ENCODE data around the gene DQX1.

DQX1 gene

DNA sequence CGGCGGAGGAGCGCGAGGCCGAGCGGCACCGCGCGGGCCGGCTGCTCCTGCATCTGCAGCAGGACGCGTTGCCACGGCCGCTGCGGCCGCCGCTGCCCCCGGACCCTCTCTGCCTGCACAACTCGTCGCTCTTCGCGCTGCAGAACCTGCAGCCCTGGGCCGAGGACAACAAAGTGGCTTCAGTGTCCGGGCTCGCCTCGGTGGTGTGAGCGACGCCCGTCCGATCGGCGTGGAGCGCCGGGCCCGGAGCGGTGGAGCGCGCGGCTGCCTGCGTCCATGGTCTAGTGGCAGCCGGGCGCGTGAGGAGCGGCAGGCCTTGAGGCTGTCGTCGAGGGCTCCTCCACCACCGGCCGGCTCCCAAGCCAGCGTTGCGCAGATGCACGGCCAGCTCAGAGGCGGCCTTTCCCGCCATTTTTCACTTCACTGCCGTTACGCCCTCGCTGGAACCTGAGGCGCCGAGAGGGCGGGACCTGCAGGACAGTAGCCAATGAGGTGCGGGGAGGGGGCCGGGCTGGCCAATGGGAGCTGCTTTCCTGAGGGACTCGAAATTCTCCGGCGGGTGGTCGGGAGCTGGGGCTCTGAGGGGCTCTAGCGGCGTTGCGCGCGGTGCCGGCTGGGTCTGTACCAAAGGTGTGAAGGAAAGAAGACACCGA lies 9.9 kb downstream of the DQX1 start:
- Histone ChIP-seq H3K4me3 (ENCODE audit: low read length) (no peak overlapping the region), H3K4me1 (ENCODE audit: insufficient read depth, low read length) (no peaks in the 10 kb centered on the region), H2AFZ (ENCODE audit: low read depth, low read length) (no peak overlapping the region), H3K9me3 (ENCODE audit: low read length) (peaks cover 14% of the 10 kb centered on the region), H3K36me3 (ENCODE audit: insufficient read depth, low read length) (no peaks in the 10 kb centered on the region), H3K27me3 (ENCODE audit: insufficient read depth, low read length) (peaks cover 93% of the 10 kb centered on the region)

DNA sequence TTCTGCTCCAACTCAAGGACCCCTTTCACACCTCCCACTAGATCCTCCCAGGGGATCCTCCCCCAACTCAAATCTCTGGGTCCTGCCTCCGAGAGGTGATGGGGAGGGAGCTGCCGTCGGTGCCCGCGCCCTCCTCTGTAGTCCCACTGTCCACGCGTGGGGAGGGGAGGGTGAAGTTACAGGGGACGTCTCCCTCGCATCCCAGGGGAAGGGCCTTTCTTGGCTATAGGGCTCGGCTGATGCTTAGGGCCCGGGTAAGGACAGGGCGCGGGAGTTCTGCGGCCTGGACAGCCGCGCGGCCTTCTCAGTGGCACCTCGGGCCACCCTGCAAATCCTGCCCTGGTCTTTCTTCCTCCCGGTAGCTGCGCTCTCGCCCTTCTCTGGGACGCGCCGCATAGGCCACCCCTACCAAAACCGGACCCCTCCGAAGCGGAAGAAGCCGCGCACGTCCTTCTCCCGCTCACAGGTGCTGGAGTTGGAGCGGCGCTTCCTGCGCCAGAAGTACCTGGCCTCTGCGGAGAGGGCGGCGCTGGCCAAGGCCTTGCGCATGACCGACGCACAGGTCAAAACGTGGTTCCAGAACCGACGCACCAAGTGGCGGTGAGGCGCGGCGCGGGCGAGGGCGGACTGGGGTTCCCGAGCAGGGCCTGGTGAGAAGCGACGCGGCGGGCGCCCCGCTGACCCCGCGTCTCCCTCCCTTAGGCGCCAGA lies 10.6 kb downstream of the DQX1 start:
- no peak overlapping the region for H3K4me3 ChIP-seq (ENCODE audit: low read length)
- H3K4me1 ChIP-seq (ENCODE audit: insufficient read depth, low read length) = no peaks in the 10 kb centered on the region

DNA sequence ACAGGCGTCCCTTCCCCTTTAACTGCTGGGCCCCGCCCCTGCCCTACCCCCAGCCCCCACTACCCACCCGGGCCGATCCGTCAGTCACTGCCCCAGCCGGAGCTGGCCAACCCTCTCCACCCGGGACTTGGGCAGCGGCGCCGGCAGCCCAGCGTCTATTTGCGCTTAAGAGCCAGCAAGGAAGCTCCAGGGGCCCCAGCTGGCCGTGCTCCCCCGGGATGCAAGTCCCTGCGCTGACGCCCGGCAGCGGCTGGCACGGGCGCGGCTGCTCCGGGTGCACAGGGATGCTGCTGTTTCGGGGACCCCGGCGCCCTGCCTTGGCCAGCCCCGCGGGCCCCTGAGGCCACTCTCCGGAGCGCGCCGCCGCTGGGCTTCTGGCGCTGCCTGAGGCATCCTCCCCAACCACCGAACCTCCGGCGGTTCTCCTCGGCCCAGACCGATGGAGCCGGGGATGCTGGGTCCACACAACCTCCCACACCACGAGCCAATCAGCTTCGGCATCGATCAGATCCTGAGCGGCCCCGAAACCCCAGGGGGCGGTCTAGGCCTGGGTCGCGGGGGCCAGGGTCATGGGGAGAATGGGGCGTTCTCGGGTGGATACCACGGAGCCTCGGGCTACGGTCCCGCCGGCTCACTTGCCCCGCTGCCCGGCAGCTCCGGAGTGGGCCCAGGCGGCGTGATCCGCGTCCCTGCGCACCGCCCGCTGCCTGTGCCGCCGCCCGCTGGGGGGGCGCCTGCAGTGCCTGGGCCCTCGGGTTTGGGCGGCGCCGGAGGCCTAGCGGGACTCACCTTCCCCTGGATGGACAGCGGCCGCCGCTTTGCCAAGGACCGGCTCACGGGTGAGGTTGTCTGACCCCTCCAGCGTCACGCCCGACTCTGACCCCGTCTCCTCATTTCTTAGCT lies 11.4 kb downstream of the DQX1 start, which contains the start of gene TLX2:
Gene TLX2, plus strand, starts transcription at position 83 of the 903 bp plus-strand sequence. Its CDS starts 357 bp downstream, at position 440.
- H3K4me1 ChIP-seq (ENCODE audit: insufficient read depth, low read length) = no peaks in the 10 kb centered on the region
- H3K4me3 ChIP-seq (ENCODE audit: low read length) = no peak within 1 kb of the TSS
- H3K27me3 ChIP-seq (ENCODE audit: insufficient read depth, low read length) = peaks cover 92% of the 10 kb centered on the region
- H3K36me3 ChIP-seq (ENCODE audit: insufficient read depth, low read length) = no peaks in the 10 kb centered on the region
- peaks cover 14% of the 10 kb centered on the region for H3K9me3 ChIP-seq (ENCODE audit: low read length)
- H2AFZ ChIP-seq (ENCODE audit: low read depth, low read length) = no peak within 1 kb of the TSS

More for the DNA sequence above, 10.6 kb downstream of the DQX1 start:
- Histone ChIP-seq H3K36me3 (ENCODE audit: insufficient read depth, low read length) (no peaks in the 10 kb centered on the region), H3K9me3 (ENCODE audit: low read length) (peaks cover 14% of the 10 kb centered on the region), H2AFZ (ENCODE audit: low read depth, low read length) (no peak overlapping the region), H3K27me3 (ENCODE audit: insufficient read depth, low read length) (peaks cover 92% of the 10 kb centered on the region)

DNA sequence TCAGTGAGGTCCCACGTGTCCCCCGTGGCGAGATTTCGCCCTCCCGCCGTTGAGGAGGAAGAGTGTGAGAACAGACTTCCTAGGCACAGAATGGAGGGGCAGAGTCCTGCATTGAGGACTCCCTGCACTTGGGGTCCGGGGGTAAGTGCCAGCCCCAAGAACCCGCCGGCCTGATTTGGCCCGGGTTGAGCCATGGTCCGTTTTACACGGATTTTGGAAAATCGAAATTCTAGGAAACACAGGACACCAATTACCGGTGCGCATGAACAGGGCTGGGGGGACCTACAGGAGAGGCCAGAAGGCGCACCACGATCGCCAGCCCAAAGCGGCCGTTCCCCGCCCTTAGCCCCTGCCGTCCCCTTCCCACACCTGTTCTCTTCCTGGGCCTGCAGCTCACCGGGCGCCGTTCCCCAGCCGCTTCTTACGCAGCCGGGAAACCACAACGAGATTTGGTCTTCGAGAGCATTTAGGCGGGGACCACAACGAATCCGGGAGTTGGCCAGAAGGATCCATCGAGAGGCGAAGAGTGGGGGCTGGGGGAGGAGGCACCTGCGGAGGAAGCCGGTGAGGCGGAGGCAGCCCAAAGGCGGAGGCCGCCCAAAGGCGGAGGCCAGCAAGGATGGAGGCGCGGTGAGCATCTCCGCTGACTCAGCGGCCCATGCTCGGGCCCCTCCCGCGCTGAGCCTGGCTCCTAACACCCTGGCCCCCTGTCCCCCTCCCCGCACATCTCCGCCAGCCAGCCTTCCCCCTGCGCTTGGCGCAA lies 12.2 kb downstream of the DQX1 start:
- H3K4me1 ChIP-seq (ENCODE audit: insufficient read depth, low read length) = no peaks in the 10 kb centered on the region
- H3K27me3 ChIP-seq (ENCODE audit: insufficient read depth, low read length) = peaks cover 86% of the 10 kb centered on the region
- H2AFZ ChIP-seq (ENCODE audit: low read depth, low read length) = no peak overlapping the region
- H3K36me3 ChIP-seq (ENCODE audit: insufficient read depth, low read length) = no peaks in the 10 kb centered on the region
- H3K9me3 ChIP-seq (ENCODE audit: low read length) = peaks cover 14% of the 10 kb centered on the region
- H3K4me3 ChIP-seq (ENCODE audit: low read length) = no peak overlapping the region

DNA sequence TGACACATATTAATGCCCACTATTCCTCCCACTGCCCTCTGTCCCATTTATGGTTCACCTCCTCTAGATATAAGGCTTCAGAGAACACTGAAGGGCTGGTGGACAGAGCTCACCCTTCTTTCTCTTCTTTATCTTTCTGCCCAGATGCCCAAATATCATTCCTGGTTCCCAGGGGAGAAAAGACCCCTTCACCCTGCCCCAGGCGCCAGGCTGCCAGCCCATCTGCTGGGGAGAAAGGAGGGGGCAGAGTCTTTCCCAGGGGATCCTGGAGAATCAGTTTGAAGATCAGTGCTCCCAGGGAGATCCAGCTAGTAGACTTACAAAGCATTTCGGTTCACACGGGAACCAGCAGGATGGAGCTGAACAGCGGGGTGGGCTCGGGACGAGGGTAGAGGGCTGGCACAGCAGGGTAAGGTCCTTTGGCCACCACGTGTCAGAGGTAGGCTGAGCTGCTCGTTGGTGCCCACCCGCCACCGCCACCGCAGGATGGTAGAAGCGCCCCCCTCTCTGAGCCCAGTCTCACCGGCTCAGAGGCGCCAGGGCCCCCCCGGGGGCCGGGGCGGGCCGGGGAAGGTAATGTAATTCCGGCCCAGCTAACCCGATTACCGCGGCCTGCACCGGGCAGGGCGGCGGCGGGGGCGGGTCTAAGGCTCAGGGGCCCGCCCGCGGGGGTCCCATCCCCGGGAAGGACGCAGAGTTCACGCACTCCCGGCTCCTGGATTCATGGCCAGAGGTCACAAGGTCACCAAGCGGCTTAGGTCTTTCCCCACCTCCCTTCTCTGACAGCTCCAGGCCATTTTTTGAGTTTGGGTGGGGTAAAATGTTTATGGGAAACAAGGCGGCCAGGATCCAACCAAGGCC lies 13.1 kb downstream of the DQX1 start:
- Histone ChIP-seq H2AFZ (ENCODE audit: low read depth, low read length) (no peak overlapping the region), H3K4me1 (ENCODE audit: insufficient read depth, low read length) (no peaks in the 10 kb centered on the region), H3K4me3 (ENCODE audit: low read length) (no peak overlapping the region), H3K27me3 (ENCODE audit: insufficient read depth, low read length) (peaks cover 77% of the 10 kb centered on the region), H3K36me3 (ENCODE audit: insufficient read depth, low read length) (no peaks in the 10 kb centered on the region), H3K9me3 (ENCODE audit: low read length) (peaks cover 14% of the 10 kb centered on the region)

DNA sequence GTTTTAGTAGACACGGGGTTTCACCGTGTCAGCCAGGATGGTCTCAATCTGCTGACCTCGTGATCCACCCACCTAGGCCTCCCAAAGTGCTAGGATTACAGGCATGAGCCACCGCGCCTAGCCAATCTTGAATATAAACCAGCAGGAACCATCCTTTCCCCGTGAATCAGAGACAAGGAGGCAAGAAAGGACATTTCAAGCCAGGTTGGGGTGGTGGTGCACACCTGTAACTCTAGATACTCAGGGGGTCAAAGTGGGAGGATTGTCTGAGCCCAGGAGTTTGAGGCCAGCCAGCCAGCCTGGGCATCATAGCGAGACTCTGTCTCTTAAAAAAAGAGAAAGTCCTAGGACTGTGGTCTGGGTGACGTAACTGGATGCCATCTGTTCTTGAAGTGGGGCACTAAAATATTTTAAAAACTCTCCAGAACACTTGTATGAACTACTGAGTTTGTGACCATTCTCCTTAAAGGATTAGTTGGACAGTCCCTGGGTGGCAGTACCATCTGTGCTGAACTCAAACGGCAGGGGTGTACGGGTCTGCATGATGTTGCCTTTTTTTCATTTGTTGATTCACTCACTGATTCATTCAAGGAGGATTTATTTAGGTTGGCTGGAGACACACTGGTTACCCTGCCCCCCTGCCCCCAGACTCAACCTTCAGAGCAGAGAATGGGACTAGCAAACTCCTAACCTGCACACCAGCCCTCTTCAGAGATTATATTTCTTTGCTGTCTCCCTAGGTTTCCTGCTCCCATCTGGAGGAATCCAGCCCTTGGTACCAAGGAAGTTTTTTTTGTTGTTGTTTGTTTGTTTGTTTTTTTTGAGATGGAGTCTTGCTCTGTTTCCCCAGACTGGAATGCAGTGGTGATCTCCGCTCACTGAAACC lies 14.7 kb downstream of the DQX1 start:
- Histone ChIP-seq H3K36me3 (ENCODE audit: insufficient read depth, low read length) (no peaks in the 10 kb centered on the region), H3K27me3 (ENCODE audit: insufficient read depth, low read length) (peaks cover 63% of the 10 kb centered on the region)

DNA sequence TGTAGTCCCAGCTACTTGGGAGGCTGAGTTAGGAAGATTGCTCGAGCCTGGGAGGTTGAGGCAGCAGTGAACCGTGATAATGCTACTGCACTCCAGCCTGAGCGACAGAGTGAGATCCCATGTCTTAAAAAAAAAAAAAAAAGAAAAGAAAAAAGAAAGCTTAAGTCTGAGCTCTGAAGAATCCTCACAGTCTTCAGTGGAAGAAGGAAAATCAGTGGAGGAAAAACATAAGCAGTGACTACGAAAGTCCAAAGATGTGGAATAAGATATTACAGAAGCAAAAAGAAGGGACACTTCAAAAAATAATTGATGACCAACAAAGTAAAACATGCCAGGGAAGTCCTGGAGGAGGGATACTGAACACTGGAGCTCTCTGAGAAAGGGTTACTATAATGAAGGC lies 15.8 kb downstream of the DQX1 start:
- Histone ChIP-seq H3K4me1 (ENCODE audit: insufficient read depth, low read length) (peaks cover 10% of the 10 kb centered on the region), H3K27me3 (ENCODE audit: insufficient read depth, low read length) (peaks cover 53% of the 10 kb centered on the region), H3K9me3 (ENCODE audit: low read length) (no peaks in the 10 kb centered on the region), H3K36me3 (ENCODE audit: insufficient read depth, low read length) (peaks cover 7% of the 10 kb centered on the region), H2AFZ (ENCODE audit: low read depth, low read length) (no peak overlapping the region), H3K4me3 (ENCODE audit: low read length) (no peak overlapping the region)

More for the DNA sequence above, 14.7 kb downstream of the DQX1 start:
- H2AFZ ChIP-seq (ENCODE audit: low read depth, low read length) = no peak overlapping the region
- H3K9me3 ChIP-seq (ENCODE audit: low read length) = peaks cover 6% of the 10 kb centered on the region
- peaks cover 6% of the 10 kb centered on the region for H3K4me1 ChIP-seq (ENCODE audit: insufficient read depth, low read length)
- H3K4me3 ChIP-seq (ENCODE audit: low read length) = no peak overlapping the region

DNA sequence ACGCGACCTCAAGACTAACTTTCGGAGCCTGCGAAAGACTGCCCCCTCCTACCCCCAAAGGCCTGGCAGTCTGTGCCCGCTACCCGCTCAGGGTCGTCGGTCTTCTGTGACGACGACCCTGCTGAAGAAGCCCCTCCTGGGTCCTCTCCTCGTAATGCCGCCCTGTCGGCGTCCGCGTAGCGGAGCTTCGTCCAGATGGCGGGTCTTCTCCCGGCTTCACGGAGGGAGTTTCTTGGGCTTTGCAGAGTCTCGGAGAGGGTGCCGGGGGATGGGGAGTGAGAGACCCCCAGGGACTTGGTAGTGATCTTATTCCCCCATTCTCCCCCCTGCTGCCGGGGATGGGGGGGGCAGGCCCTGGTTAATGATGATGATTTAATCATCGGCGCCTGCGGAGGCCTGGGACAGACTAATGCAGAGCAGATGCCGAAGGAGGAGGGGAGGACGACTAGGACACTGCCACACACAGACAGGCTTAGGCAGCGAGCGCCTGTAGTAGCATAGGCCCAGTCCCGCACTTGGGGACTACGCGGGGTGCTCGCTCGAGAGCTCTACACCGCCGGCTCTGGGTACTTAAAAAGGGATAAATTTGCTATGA lies 18.0 kb downstream of the DQX1 start:
- Histone ChIP-seq H3K36me3 (ENCODE audit: insufficient read depth, low read length) (peaks cover 13% of the 10 kb centered on the region), H3K4me1 (ENCODE audit: insufficient read depth, low read length) (peaks cover 10% of the 10 kb centered on the region), H3K27me3 (ENCODE audit: insufficient read depth, low read length) (peaks cover 45% of the 10 kb centered on the region), H3K9me3 (ENCODE audit: low read length) (no peaks in the 10 kb centered on the region), H3K4me3 (ENCODE audit: low read length) (peak overlapping the region; percentile 61), H2AFZ (ENCODE audit: low read depth, low read length) (peak overlapping the region; percentile 96)

DNA sequence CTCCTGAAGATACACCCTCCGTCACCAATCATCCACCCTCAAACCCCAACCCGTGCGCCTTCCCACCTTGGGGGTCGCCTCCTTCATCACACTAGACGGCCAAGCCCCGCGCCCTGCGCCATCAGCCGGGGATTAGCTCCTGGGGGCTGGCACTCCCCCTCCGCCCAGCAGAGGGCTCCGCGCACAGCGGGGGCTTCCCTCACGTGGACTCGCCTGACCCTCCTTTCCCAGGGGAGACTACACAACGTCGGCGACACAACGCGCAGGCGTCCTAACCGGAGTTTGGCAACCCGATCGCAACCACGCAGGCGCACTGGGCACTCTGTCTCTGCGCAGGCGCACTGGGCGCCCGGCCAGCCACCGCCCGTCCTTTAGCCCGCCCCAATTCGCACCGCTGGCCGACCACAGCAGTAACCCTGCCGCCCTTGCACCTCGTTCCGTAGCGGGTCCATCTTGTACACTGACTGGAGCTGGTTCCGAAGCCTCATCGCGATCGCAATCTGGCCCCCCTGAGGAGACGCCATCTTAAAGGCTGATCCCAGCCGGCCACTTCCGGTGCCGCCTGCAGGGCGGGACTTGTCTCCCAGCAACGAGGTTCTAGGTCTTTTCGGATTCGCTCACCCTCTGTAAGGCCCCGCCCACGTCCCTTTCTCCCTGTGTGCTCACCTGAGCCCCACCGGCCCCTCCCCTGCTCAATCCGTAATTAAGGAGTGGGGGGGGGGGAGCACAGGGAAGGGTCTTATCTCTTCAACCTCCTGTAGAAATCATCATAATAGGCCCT lies 18.7 kb downstream of the DQX1 start, which contains the start of gene PCGF1:
Gene PCGF1, minus strand, starts transcription at position 551 of the 781 bp plus-strand sequence. Its CDS starts 27 bp downstream, at position 524.
- H3K27me3 ChIP-seq (ENCODE audit: insufficient read depth, low read length) = peaks cover 47% of the 10 kb centered on the region
- H3K4me3 ChIP-seq (ENCODE audit: low read length) = peak within 1 kb of the TSS; percentile 61
- peaks cover 13% of the 10 kb centered on the region for H3K36me3 ChIP-seq (ENCODE audit: insufficient read depth, low read length)
- H3K9me3 ChIP-seq (ENCODE audit: low read length) = peaks cover 2% of the 10 kb centered on the region
- peak within 1 kb of the TSS; percentile 96 for H2AFZ ChIP-seq (ENCODE audit: low read depth, low read length)
- H3K4me1 ChIP-seq (ENCODE audit: insufficient read depth, low read length) = peaks cover 10% of the 10 kb centered on the region

DNA sequence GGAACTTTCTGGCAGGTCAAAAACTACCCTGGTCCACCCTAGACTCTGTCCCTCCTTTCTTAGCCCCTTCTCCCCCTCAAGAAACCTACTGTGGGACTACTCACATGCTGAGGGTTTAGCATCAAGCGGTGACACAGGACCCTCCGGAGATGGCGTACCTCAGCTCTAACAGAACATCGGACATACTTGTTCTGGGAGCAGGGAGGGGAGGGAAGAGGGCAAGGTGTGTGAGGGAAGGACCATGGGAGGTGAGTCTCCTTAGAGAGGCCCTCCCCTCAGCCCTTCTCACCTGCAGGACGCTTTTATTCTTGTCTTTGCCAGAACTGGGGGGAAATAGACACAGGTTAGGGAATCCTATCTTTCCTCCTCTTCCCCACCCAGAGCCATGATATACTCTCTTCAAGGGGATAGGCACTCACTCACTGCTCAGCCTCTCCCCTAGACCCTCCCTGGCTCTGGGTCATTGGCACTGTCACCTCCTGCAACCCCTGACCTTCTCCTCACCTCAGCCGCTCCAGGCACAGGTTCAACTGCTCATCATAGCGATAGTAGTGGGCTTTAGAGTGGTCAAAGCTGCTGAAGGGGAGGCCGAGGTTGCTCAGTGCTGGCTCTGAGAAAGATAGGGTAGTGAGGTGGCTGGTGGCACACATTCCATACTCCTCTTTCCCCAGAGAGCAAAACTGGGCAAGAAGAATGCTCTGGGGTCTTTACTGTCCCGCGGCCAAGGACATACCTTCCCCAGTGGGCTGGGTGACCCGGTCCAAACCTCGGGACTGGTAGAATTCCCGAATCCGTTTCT lies 20.4 kb downstream of the DQX1 start:
- peaks cover 2% of the 10 kb centered on the region for H3K9me3 ChIP-seq (ENCODE audit: low read length)
- H3K4me3 ChIP-seq (ENCODE audit: low read length) = no peak overlapping the region
- no peak overlapping the region for H2AFZ ChIP-seq (ENCODE audit: low read depth, low read length)
- H3K36me3 ChIP-seq (ENCODE audit: insufficient read depth, low read length) = peaks cover 13% of the 10 kb centered on the region
- peaks cover 50% of the 10 kb centered on the region for H3K27me3 ChIP-seq (ENCODE audit: insufficient read depth, low read length)
- H3K4me1 ChIP-seq (ENCODE audit: insufficient read depth, low read length) = peaks cover 10% of the 10 kb centered on the region
